ENCODE results near the gene CXCR6. TPM values are rescaled to one million over a fixed set of nuclear protein-coding genes. Genes with fewer than 3 reads are reported as not detected.

Gene CXCR6
- total and polyA plus RNA-seq, 2 of the 8 experiments (the other 6 are each of a cell fraction or from before 2014, with no cell fraction given) = not detected

DNA sequence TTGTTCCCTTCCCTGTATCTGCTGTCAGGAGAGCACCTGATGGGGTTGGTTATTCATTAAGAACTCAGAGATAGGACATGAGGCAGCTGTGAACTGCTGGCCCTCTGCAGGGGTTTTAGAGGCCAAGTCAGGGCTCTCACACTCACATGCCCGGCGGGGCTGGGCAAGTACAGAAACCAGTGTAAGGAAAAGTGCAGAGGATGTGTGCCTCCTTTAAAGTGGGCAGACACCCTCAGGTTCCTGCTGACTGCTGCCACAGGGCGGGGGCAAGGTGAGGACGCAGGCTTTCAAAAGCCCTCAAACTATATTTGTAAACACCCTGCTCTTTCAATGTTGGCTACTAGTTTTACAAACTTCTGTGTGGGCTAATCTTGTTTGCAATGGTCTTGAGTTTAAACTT is 22.4 kb downstream of the CXCR6 start:
- Histone ChIP-seq H4K8ac (ENCODE audit: extremely low read depth, insufficient read depth, low read length) (no peak overlapping the region), H3K23ac (ENCODE audit: insufficient read length) (no peak overlapping the region), H2AFZ (ENCODE audit: low read length) (no peak overlapping the region), H3K79me2 (ENCODE audit: control insufficient read depth in 1 of 2, insufficient read depth in 2 of 2, low read length in 2 of 2) (no peaks in the 10 kb centered on the region), H2AK5ac (ENCODE audit: low read depth, low read length) (no peak overlapping the region), H3K23me2 (ENCODE audit: low read depth, low read length) (no peaks in the 10 kb centered on the region), H3K4me2 (ENCODE audit: insufficient read depth in 1 of 2, low read depth in 2 of 2, low read length in 2 of 2) (no peak overlapping the region), H3K18ac (ENCODE audit: extremely low read depth, low read length) (no peak overlapping the region), H3K56ac (replicated peaks; ENCODE audit: insufficient read length, low read depth, low read length) (no peak overlapping the region), H2BK15ac (ENCODE audit: low read length) (no peak overlapping the region), H2BK12ac (ENCODE audit: low read depth, low read length) (no peak overlapping the region), H3K14ac (ENCODE audit: insufficient read length) (no peak overlapping the region), H3K27ac (ENCODE audit: low read depth, low read length) (no peak overlapping the region), H3K4me1 (replicated peaks in 1 of 4; ENCODE audit: control insufficient read depth in 3 of 4, insufficient read depth in 4 of 4, low read length in 3 of 4) (no peaks in the 10 kb centered on the region), H3K36me3 (ENCODE audit: control insufficient read depth in 2 of 4, insufficient read depth in 4 of 4, low read length in 3 of 4) (peaks cover 25 to 73% (median 58%) of the 10 kb centered on the region in 4 experiments), H3K9me3 (ENCODE audit: insufficient read depth in 2 of 2, low read depth in 1 of 2, low read length in 1 of 2) (no peaks in the 10 kb centered on the region), H2BK5ac (ENCODE audit: low read depth, low read length) (no peak overlapping the region), H3K4me3 (ENCODE audit: extremely low read depth in 1 of 4, insufficient read depth in 2 of 4, low read depth in 3 of 4, low read length in 4 of 4) (no peak overlapping the region), H3K9ac (replicated peaks in 1 of 4; ENCODE audit: extremely low read depth in 1 of 4, low read depth in 3 of 4, low read length in 3 of 4) (no peak overlapping the region), H2BK20ac (ENCODE audit: low read length) (no peak overlapping the region), H3K4ac (replicated peaks; ENCODE audit: insufficient read length, low read depth, low read length) (no peak overlapping the region), H4K5ac (ENCODE audit: insufficient read length, low read depth, low read length) (no peak overlapping the region), H2BK120ac (replicated peaks; ENCODE audit: low read depth, low read length) (no peak overlapping the region), H3K27me3 (replicated peaks in 1 of 4; ENCODE audit: control insufficient read depth in 3 of 4, extremely low read depth in 1 of 4, insufficient read depth in 3 of 4, low read length in 3 of 4) (no peaks in the 10 kb centered on the region), H4K20me1 (replicated peaks in 1 of 2; ENCODE audit: control insufficient read depth in 1 of 2, insufficient read depth in 2 of 2, low read length in 2 of 2) (peaks cover 4 to 12% of the 10 kb centered on the region in 2 experiments), H3K79me1 (ENCODE audit: low read depth, low read length) (no peaks in the 10 kb centered on the region), H4K91ac (replicated peaks; ENCODE audit: insufficient read length, low read length) (no peak overlapping the region)
- CTCF ChIA-PET (ENCODE audit: partially characterized antibody) = interaction anchor here (0.7 to 6.7 kb wide), 7 partner anchors 13 to 112 kb away, joined by 3 to 51 read pairs (median 3); partner anchors contain the start of gene CXCR6
- FAIRE-seq (no peak), DNase-seq (ENCODE audit: low read depth in 1 of 2, low spot score in 2 of 2) (no peak)
- WGBS, 2 experiments (ENCODE audit: extremely low coverage in 1 of 2, insufficient coverage in 1 of 2, insufficient read length in 1 of 2, insufficient replicate concordance in 2 of 2, low coverage in 1 of 2, low lambda C conversion rate in 2 of 2, missing lambda C conversion rate in 1 of 2) = 92% methylated on average over 4 of the region's 4 CpGs; no CpG with 5 or more reads in 1 of the 2 experiments
- POLR2A ChIA-PET (ENCODE audit: partially characterized antibody) = interaction anchor here (1.3 kb wide), 1 partner anchor 18 kb away, joined by 4 read pairs; no protein-coding TSS in a partner anchor
- no peak for TF ChIP-seq BACH1 (IDR thresholded peaks at IDR 0.05; ENCODE audit: low read length)
- TF ChIP-seq HDAC2 (IDR thresholded peaks at IDR 0.05; ENCODE audit: borderline replicate concordance in 1 of 2, low read depth in 2 of 2, low read length in 2 of 2) = no peak
- TF ChIP-seq MAFK (IDR thresholded peaks at IDR 0.05; ENCODE audit: low read depth, low read length) = no peak
- TF ChIP-seq, protein P1, sequence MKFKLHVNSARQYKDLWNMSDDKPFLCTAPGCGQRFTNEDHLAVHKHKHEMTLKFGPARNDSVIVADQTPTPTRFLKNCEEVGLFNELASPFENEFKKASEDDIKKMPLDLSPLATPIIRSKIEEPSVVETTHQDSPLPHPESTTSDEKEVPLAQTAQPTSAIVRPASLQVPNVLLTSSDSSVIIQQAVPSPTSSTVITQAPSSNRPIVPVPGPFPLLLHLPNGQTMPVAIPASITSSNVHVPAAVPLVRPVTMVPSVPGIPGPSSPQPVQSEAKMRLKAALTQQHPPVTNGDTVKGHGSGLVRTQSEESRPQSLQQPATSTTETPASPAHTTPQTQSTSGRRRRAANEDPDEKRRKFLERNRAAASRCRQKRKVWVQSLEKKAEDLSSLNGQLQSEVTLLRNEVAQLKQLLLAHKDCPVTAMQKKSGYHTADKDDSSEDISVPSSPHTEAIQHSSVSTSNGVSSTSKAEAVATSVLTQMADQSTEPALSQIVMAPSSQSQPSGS (IDR thresholded peaks at IDR 0.05; ENCODE audit: low read length) = no peak
- TF ChIP-seq SAP30 (IDR thresholded peaks at IDR 0.05; ENCODE audit: insufficient read depth, insufficient replicate concordance, low read length) = no peak
- no peak for TF ChIP-seq SP2 (IDR thresholded peaks at IDR 0.05; ENCODE audit: low read length)
- TF ChIP-seq, protein P2, sequence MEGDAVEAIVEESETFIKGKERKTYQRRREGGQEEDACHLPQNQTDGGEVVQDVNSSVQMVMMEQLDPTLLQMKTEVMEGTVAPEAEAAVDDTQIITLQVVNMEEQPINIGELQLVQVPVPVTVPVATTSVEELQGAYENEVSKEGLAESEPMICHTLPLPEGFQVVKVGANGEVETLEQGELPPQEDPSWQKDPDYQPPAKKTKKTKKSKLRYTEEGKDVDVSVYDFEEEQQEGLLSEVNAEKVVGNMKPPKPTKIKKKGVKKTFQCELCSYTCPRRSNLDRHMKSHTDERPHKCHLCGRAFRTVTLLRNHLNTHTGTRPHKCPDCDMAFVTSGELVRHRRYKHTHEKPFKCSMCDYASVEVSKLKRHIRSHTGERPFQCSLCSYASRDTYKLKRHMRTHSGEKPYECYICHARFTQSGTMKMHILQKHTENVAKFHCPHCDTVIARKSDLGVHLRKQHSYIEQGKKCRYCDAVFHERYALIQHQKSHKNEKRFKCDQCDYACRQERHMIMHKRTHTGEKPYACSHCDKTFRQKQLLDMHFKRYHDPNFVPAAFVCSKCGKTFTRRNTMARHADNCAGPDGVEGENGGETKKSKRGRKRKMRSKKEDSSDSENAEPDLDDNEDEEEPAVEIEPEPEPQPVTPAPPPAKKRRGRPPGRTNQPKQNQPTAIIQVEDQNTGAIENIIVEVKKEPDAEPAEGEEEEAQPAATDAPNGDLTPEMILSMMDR (IDR thresholded peaks at IDR 0.05; ENCODE audit: control extremely low read depth in 1 of 3, insufficient read depth in 1 of 3, low read depth in 1 of 3, low read length in 3 of 3) = no peak
- no peak for TF ChIP-seq USF2 (IDR thresholded peaks at IDR 0.05; ENCODE audit: low read length)
